ENCODE measurements around the gene SLC38A3.
"Not testable (repeated sequence)": the region's sequence is repeated elsewhere in the genome, so short reads cannot be mapped to it uniquely, and the experiment has no call there.

- TF ChIP-seq CTCF (IDR thresholded peaks at IDR 0.05; ENCODE audit: control extremely low read depth in 1 of 3, insufficient read depth in 1 of 3, low read depth in 1 of 3, low read length in 3 of 3); EP300 (IDR thresholded peaks at IDR 0.05; ENCODE audit: borderline replicate concordance in 1 of 2, low read depth in 2 of 2, low read length in 2 of 2); BRCA1 (IDR thresholded peaks at IDR 0.05; ENCODE audit: low read depth, low read length); TAF1 (IDR thresholded peaks at IDR 0.05; ENCODE audit: low read depth, low read length); POLR2AphosphoS5 (IDR thresholded peaks at IDR 0.05; ENCODE audit: low read depth, low read length): not testable (repeated sequence)
Observed at GRCh38 chr3:50244813-50245212, 39.7 kb downstream of the SLC38A3 start.

Measured in H1 (cell line).